GM18909 (cell line): Measurements from ENCODE around the gene MSLN.
A peak's percentile ranks its signal among the peaks of the same experiment; 100 is the strongest.
"Not testable (repeated sequence)": the region's sequence is repeated elsewhere in the genome, so short reads cannot be mapped to it uniquely, and the experiment has no call there.

Source experiments
- ATAC-seq: cut with Tn5 transposase; IDR thresholded peaks from one replicate; pipeline ENCODE4 v1.9.1; 2021; ENCODE audit warnings: mild to moderate bottlenecking; ENCODE audit not compliant: unreplicated experiment, poor library complexity

Gene MSLN

DNA sequence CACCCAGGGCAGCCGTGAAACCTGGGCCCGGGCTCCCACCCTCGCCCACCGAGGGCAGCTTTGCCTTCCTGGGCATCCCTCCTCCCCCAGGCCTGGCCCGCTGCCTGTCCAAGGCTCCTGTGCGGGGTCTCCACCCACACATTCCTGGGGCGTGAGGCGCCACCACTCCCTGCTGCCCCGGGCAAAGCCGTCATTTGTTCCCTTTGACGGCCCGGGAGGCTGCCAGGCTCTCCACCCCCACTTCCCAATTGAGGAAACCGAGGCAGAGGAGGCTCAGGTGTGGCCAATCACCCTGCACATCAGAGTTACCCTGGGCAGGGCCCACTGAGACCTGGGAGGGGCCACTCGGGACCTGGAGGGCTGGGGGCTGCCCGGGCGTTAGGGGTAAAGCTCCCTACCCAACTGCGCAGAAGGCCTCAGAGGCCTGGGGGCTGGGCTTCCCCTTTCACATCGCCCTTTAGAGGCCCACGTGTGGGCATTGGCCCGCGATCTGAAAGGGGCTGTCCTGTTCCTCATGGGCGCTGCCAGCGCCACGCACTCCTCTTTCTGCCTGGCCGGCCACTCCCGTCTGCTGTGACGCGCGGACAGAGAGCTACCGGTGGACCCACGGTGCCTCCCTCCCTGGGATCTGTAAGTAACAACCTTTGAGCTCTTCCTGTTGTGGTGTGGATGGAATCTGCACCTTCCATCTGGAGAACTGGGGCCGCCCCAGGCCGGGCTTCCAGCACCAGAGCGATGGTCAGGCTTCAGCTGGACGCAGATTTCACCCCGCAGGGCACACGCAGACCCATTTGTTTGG, at the start of gene MSLN:
MSLN (plus strand) TSS at position 190 of the 799 bp plus-strand sequence. CDS start 1,947 bp downstream, outside the sequence.
- ATAC-seq: no peak

GRCh38 chr16:711084-711483, 49.5 kb upstream of the MSLN start:
- ATAC-seq: no peak

DNA sequence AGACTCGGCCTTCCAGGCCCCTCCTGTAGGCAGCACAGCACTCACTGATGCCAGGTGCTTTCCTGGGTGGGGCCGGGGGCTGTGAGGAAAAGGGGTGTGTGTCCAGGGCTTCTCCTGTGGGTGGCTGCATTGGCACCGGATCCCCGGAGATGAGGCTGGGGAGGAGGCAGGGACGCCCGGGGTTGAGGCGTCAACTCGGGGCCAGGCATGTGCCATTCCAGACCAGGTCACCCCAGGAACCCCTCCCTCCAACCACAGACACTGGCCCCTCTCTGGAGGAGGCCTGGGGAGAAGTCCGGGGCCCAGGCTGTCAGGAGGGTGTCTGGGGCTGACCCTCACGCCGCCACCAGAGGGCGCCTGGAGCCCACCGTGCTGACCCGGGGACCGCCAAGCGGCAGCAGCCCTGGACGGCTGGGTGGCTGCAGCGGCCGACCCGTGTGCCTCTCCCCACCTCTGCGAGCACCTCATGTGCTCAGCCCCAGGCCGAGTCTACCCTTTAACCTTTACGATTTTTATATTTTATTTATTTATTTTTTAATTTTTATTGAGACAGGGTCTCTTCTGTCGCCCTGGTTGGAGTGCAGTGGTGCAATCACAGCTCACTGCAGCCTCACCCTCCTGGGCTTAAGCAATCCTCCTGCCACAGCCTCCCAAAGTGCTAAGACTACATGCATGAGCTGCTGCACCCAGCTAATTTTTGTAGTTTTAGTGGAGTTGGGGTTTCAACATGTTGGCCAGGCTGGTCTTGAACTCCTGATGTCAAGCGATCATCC, 48.8 kb upstream of the MSLN start:
- ATAC-seq: no peak

DNA sequence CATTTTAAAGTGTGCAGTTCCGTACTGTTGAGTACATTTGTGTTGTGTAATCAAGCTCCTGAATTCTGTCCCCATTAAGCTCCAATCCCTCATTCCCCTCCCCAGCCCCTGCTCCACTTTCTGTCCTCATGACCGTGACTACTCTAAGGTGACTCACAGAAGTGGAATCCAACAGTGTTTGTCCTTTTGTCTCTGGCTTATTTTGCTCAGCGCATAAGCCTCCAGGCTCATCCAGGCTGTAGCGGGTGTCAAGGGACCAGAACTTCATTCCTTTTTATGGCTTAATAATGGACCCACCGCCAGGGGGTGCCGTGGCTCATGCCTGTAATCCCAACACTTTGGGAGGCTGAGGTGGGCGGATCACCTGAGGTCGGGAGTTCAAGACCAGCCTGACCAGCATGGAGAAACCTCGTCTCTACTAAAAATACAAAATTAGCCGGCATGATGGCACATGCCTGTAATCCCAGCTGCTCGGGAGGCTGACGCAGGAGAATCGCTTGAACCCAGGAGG, 47.7 kb upstream of the MSLN start:
- ATAC-seq: not testable (repeated sequence)

DNA sequence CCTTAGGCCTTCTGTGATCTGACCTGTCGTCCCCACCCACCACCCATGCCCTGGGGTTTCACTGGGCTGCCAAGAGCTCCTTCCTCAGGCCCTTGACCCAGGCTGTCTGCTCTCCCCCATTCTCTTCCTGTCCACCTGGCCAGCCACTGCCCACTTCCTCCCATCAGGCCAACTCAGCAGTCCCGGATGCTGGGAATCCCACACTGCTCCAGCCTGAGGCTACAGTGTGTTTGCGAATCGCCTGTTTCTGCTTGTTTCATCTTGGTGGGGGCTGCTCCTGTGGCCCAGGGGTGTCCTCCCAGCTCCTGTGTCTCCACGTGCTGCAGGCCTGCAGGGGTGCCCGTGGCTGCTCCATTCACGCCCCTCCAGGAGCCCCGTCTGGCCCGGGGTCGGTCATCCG, 46.5 kb upstream of the MSLN start:
- ATAC-seq: no peak

DNA sequence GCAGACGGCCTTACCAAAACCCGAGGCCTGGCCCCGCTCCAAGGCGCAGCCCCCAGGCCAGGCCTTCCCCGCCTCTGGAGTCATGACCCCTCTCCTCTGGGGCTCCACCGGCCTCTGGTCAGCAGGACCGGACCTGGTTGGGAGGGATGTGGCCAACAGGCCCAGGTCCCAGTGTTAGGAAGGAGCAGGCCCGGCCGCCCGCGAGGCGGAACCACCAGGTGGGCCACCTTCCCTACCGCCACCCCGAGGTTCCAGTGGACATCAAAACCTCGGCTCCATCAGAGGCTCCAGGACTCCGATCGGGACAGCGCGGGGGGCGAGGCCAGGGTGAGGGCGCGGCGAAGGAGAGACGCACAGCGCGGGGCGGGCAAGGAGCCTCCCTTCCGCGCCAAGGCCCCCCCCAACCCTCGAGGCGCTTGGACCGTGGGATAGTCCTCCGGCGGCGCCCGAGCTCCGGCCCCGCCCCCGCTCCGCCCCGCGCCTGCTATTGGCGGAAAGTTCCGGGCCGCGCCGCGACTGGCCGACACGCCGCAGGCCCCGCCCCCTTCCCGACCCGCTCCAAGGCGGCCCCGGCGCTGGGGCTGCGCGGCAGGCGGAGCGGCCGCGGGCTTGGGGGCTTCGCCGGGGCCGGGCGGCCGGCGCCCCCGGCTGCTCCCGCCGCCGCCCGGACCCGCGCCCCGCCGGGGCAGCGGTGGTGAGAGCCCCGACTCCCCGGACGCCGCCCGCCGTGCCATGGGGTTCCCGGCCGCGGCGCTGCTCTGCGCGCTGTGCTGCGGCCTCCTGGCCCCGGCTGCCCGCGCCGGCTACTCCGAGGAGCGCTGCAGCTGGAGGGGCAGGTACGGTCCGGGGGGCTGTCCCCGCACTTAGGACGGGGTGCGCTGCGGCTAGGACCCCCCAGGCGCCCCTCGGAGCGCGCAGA, 45.7 kb upstream of the MSLN start, which contains the start of gene METRN:
METRN (plus strand) TSS at position 561 of the 919 bp plus-strand sequence; CDS start at position 733, 172 bp downstream.
- ATAC-seq: peak; percentile 79

- ATAC-seq: peak; percentile 17
Measured at GRCh38 chr16:715477-716199, 44.9 kb upstream of the MSLN start.

DNA sequence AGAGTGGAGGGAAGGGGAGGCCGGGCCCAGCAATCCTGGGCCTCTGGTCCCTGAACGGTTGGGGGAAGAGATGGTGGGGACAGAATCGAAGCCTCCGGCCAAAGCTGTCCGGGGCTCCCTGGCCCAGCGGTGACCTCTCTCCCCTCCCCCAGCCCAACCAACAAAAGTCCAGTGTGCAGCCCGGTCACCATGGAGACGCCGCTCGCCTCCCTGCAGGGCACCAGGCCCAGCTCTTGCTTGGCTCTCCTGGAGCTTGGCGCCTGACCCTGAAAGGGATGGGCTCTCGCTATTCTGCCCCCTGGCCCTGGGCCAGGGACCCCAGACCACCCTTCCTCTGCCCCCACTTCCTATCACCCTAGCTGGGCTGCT, 44.4 kb upstream of the MSLN start:
- ATAC-seq: no peak

DNA sequence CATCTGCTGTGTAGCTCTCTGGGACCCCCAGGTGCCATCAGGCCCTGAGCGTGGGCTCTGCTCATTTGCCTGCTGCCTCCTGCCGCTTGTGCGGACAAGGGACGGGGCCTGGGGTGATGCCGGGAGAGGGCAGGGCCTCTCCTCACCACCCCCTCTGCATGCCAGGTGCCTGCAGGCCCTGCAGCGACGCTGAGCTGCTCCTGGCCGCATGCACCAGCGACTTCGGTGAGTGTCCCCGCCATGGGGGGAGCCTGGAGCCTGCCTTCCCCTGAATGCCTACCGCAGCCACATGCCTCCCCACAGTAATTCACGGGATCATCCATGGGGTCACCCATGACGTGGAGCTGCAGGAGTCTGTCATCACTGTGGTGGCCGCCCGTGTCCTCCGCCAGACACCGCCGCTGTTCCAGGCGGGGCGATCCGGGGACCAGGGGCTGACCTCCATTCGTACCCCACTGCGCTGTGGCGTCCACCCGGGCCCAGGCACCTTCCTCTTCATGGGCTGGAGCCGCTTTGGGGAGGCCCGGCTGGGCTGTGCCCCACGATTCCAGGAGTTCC, 43.7 kb upstream of the MSLN start:
- ATAC-seq: no peak

- no peak for ATAC-seq
Measured at GRCh38 chr16:717450-718245, 42.9 kb upstream of the MSLN start.

GRCh38 chr16:718389-718788, 42.1 kb upstream of the MSLN start:
- ATAC-seq: no peak

DNA sequence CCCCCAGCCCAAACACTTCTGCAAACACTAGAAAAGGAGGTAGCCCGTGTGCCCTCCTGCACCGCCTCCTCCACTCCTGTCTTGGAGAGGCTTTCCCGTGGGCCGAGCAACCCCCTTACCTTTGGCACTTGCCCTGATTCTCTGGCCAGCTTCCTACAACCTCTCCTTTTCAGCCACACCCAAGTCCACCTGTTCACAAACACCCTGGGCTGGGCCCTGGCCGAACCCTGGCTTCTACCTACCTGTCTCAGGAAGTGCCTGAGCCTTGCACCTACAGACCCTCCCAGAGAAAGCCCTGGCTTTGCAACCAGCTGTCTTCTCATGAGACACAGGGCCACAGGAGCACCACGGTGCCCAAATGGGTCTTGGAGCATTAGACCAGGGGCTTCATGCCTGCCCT, 41.6 kb upstream of the MSLN start:
- no peak for ATAC-seq

- ATAC-seq: peak; percentile 6
Measured at GRCh38 chr16:719815-720446, 40.6 kb upstream of the MSLN start.

GRCh38 chr16:720447-720989, 40.0 kb upstream of the MSLN start:
- ATAC-seq: peak; percentile 24

DNA sequence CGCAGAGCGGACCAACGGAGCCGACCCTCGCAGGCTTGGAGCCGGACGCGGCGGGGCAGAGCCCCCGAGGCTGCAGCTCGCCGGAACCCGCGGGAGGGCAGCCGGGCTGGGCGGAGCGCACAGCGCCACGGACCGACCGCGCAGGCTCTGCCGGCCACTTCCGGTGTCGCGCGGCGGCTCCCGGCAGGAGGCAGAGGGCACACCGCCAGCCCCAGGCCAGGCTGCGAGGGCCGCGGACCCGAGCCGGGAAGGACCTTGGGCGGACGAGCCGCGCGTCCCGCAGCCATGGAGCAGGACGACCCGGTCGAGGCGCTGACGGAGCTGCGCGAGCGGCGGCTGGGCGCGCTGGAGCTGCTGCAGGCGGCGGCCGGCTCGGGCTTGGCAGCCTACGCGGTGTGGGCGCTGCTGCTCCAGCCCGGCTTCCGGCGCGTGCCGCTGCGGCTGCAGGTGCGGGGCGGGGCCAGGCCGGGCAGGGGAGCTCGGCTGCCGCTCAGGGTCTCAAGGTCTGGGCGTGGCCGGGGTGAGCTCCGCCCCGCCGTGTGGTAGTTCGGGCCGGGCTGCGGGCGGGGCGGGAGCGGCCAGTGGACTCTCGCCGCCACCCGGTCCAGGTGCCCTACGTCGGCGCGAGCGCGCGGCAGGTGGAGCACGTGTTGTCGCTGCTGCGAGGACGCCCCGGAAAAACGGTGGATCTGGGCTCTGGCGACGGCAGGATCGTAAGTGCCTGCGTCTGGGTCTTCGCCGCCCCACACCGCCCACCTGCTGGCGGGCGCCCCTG, 39.4 kb upstream of the MSLN start, which contains the start of gene ANTKMT:
ANTKMT (plus strand) TSS at position 157 of the 775 bp plus-strand sequence; CDS start at position 286, 129 bp downstream.
- peak; percentile 70 for ATAC-seq

DNA sequence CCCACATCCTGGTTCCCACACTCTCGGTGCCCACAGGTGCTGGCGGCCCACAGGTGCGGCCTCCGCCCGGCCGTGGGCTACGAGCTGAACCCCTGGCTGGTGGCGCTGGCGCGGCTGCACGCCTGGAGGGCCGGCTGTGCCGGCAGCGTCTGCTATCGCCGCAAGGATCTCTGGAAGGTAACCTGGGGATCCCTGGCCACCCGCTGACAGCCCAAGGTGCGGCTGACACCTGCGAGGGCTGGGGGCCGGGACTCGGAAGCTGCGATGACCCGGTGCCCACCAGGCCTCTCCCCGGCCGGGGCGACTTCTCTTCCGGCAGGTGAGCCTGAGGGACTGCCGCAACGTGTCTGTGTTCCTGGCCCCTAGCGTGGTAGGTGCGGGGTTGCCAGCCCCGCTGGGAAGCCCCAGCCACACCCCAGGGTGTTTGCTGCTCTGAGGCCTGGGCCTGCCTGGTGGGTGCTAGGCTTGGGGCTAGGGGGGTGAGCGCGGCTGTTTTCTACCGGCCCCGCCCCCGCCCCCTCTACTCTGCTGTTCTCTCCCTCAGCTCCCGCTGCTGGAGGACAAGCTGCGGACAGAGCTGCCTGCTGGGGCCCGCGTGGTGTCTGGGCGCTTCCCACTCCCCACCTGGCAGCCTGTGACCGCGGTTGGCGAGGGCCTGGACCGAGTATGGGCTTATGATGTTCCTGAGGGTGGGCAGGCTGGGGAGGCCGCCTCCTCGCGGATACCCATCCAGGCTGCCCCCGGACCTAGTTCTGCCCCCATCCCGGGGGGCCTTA, 38.6 kb upstream of the MSLN start:
- ATAC-seq: no peak
